CD14-positive monocyte (primary cell): Measurements from ENCODE around the gene ASTN2. TPM values are rescaled to one million over a fixed set of nuclear protein-coding genes. Genes with fewer than 3 reads are reported as not detected.

Source experiments
- DNase-seq, 3 donors: peaks; one replicate each; pipeline ENCODE4 v3.0.0-alpha.2; 2011 to 2022
- H2AFZ ChIP-seq: 2 replicates; pipeline ENCODE4 v1.6.0; 2012; ENCODE audit warnings: mild to moderate bottlenecking, low read depth, low read length, inconsistent platforms; ENCODE audit not compliant: insufficient read depth, poor library complexity, severe bottlenecking
- H3K27ac ChIP-seq, 2 donors: 1 replicate in 1 of 2; 2 replicates in 1 of 2; pipeline ENCODE4 v1.5.1; 2012 to 2013; ENCODE audit warnings: low read length in 2 of 2, control low read depth in 1 of 2, inconsistent platforms in 1 of 2, low read depth in 1 of 2, mild to moderate bottlenecking in 1 of 2
- H3K27me3 ChIP-seq, 2 donors: one replicate each; pipeline versions ENCODE4 v1.6.0 to v1.6.1; 2011 to 2013; ENCODE audit warnings: low read length in 2 of 2; ENCODE audit not compliant: control insufficient read depth in 2 of 2, insufficient read depth in 2 of 2
- H3K36me3 ChIP-seq, 2 donors: replicated peaks in 1 of 2; 1 replicate in 1 of 2; 2 replicates in 1 of 2; pipeline versions ENCODE4 v1.5.1 to v1.6.1; 2012 to 2013; ENCODE audit warnings: low read length in 2 of 2, control low read depth in 1 of 2, inconsistent platforms in 1 of 2, mild to moderate bottlenecking in 1 of 2; ENCODE audit not compliant: insufficient read depth in 2 of 2, control insufficient read depth in 1 of 2
- H3K4me1 ChIP-seq, 2 donors: 1 replicate in 1 of 2; 2 replicates in 1 of 2; pipeline versions ENCODE4 v1.5.1 to v1.6.1; 2012 to 2013; ENCODE audit warnings: low read length in 2 of 2, control low read depth in 1 of 2, inconsistent platforms in 1 of 2, mild to moderate bottlenecking in 1 of 2, moderate library complexity in 1 of 2; ENCODE audit not compliant: insufficient read depth in 2 of 2, control insufficient read depth in 1 of 2
- H3K4me2 ChIP-seq: replicated peaks from 2 replicates; pipeline ENCODE3; 2012; ENCODE audit warnings: low read length, moderate library complexity, mild to moderate bottlenecking; ENCODE audit not compliant: poor library complexity, severe bottlenecking; ENCODE audit errors: extremely low read depth
- H3K4me3 ChIP-seq, 3 experiments: fragments of 200-600 bp in 1 of 3; sonication (generic) in 1 of 3; replicated peaks in 1 of 3; 1 replicate in 2 of 3; 2 replicates in 1 of 3; pipeline ENCODE4 v1.5.1; 2011 to 2013; ENCODE audit warnings: low read length in 3 of 3, mild to moderate bottlenecking in 3 of 3, control low read depth in 2 of 3, low read depth in 2 of 3, inconsistent platforms in 1 of 3, moderate library complexity in 1 of 3
- H3K79me2 ChIP-seq: 2 replicates; pipeline ENCODE4 v1.6.0; 2012; ENCODE audit warnings: mild to moderate bottlenecking, control low read depth, inconsistent platforms, low read length, moderate library complexity; ENCODE audit not compliant: insufficient read depth
- H3K9ac ChIP-seq: 2 replicates; pipeline ENCODE4 v1.6.0; 2017; ENCODE audit warnings: low read length, mild to moderate bottlenecking; ENCODE audit not compliant: insufficient read depth, poor library complexity, severe bottlenecking
- H3K9me3 ChIP-seq, 2 donors: replicated peaks in 1 of 2; 1 replicate in 1 of 2; 2 replicates in 1 of 2; pipeline versions ENCODE4 v1.5.1 to v1.6.1; 2012 to 2013; ENCODE audit warnings: low read length in 2 of 2, control low read depth in 1 of 2; ENCODE audit not compliant: control insufficient read depth in 1 of 2, insufficient read depth in 1 of 2
- H4K20me1 ChIP-seq: 2 replicates; pipeline ENCODE4 v1.6.0; 2012; ENCODE audit warnings: mild to moderate bottlenecking, low read length, control low read depth, moderate library complexity; ENCODE audit not compliant: insufficient read depth
- H3K27ac Mint-ChIP-seq, 7 donors: one replicate each; pipeline ENCODE4 v1.8.0; 2020; ENCODE audit warnings: mild to moderate bottlenecking in 7 of 7, mixed read lengths in 7 of 7, moderate library complexity in 6 of 7, inconsistent platforms in 2 of 7
- H3K27me3 Mint-ChIP-seq, 3 donors: one replicate each; pipeline ENCODE4 v1.8.0; 2021 to 2022; ENCODE audit warnings: low read depth in 3 of 3, mild to moderate bottlenecking in 3 of 3, mixed read lengths in 3 of 3, moderate library complexity in 3 of 3, inconsistent platforms in 1 of 3
- H3K36me3 Mint-ChIP-seq, 2 donors: one replicate each; pipeline ENCODE4 v1.8.0; 2020; ENCODE audit warnings: mixed read lengths in 2 of 2, inconsistent platforms in 1 of 2, mild to moderate bottlenecking in 1 of 2
- H3K4me1 Mint-ChIP-seq: one replicate; pipeline ENCODE4 v1.8.0; 2020; ENCODE audit warnings: mild to moderate bottlenecking, mixed read lengths
- H3K4me3 Mint-ChIP-seq, 2 donors: one replicate each; pipeline ENCODE4 v1.8.0; 2020; ENCODE audit warnings: mild to moderate bottlenecking in 2 of 2, mixed read lengths in 2 of 2, moderate library complexity in 1 of 2
- H3K9me3 Mint-ChIP-seq, 7 donors: one replicate each; pipeline ENCODE4 v1.8.0; 2020 to 2022; ENCODE audit warnings: mixed read lengths in 7 of 7, mild to moderate bottlenecking in 6 of 7, moderate library complexity in 6 of 7, inconsistent platforms in 2 of 7
- WGBS: methylation state at CpG from one replicate; pipeline ENCODE4 v1.1.5; 2013; ENCODE audit warnings: missing lambda C conversion rate; ENCODE audit not compliant: insufficient coverage; 5-methylcytosine and 5-hydroxymethylcytosine counted together
- intact Hi-C, 2 donors: fragments of 100-400 bp; cut with micrococcal nuclease; formaldehyde crosslinking; loops; one replicate each; pipeline versions ENCODE4 v1.15.0 to v1.15.1; 2023
- polyA plus RNA-seq, 3 donors: library from polyadenylated mRNA; depleted of rRNA in 1 of 3; unstranded in 2 of 3; stranded (reverse) in 1 of 3; fragments of 300-500 nt in 2 of 3; fragments of >200 nt in 1 of 3; fragmentation: Illumina TruSeq in 2 of 3; gene quantifications; 1 replicate in 2 of 3; 2 replicates in 1 of 3; pipeline ENCODE4 v1.2.3, GENCODE V29; 2012 to 2021
- TF ChIP-seq, protein P1 (sequence below): fragments of 200-600 bp; IDR thresholded peaks from one replicate; pipeline ENCODE4 v1.8.0; 2022; ENCODE audit warnings: antibody characterized with exemption, mild to moderate bottlenecking

ASTN2 gene
- polyA plus RNA-seq, 3 donors: not detected

GRCh38 chr9:117044241-117044640 lies 370.6 kb downstream of the ASTN2 start:
- Histone ChIP-seq H2AFZ (no peak overlapping the region), H3K9me3 (no peaks in the 10 kb centered on the region), H3K4me3 (no peak overlapping the region), H3K79me2 (no peaks in the 10 kb centered on the region), H3K27ac (no peak overlapping the region), H3K36me3 (no peaks in the 10 kb centered on the region), H3K27me3 (no peaks in the 10 kb centered on the region), H4K20me1 (no peaks in the 10 kb centered on the region), H3K9ac (no peak overlapping the region), H3K4me1 (no peaks in the 10 kb centered on the region), H3K4me2 (no peak overlapping the region)
- H3K27ac Mint-ChIP-seq: no peak overlapping the region
- H3K9me3 Mint-ChIP-seq: peaks cover 0 to 5% (median 0%) of the 10 kb centered on the region in 7 donors
- TF ChIP-seq, protein P1, sequence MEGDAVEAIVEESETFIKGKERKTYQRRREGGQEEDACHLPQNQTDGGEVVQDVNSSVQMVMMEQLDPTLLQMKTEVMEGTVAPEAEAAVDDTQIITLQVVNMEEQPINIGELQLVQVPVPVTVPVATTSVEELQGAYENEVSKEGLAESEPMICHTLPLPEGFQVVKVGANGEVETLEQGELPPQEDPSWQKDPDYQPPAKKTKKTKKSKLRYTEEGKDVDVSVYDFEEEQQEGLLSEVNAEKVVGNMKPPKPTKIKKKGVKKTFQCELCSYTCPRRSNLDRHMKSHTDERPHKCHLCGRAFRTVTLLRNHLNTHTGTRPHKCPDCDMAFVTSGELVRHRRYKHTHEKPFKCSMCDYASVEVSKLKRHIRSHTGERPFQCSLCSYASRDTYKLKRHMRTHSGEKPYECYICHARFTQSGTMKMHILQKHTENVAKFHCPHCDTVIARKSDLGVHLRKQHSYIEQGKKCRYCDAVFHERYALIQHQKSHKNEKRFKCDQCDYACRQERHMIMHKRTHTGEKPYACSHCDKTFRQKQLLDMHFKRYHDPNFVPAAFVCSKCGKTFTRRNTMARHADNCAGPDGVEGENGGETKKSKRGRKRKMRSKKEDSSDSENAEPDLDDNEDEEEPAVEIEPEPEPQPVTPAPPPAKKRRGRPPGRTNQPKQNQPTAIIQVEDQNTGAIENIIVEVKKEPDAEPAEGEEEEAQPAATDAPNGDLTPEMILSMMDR: no peak
- no peaks in the 10 kb centered on the region for H3K4me1 Mint-ChIP-seq
- no peaks in the 10 kb centered on the region for H3K36me3 Mint-ChIP-seq
- no peak overlapping the region for H3K4me3 Mint-ChIP-seq
- 81% methylated on average over 4 of the region's 4 CpGs for WGBS
- intact Hi-C loops: no loop called here
- peaks cover 0 to 5% (median 3%) of the 10 kb centered on the region in 3 donors for H3K27me3 Mint-ChIP-seq
- peak in 1 of 3 donors; percentile 3 for DNase-seq

DNA sequence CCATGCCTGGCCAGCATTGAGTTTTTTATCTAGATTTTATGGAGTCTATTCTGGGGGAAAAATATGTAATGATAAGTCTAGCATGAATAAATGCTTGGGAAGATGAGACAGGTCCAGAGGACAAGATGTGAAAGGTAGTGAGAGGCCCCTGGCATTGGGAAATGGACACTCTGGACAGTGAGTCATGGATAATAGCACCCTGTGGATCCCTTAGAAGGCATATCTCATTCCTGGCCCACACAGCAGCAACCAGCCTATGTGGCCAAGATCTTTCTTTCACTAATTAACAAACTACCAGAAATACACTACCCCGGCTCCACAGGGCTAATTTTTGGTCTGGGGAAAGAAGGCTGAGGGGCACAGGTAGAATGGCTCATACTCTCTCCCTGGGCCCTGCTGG lies 371.7 kb downstream of the ASTN2 start:
- Mint-ChIP-seq H3K27me3 (peaks cover 0 to 5% (median 3%) of the 10 kb centered on the region in 3 donors), H3K4me1 (no peaks in the 10 kb centered on the region), H3K4me3 (no peak overlapping the region), H3K27ac (no peak overlapping the region), H3K36me3 (no peaks in the 10 kb centered on the region), H3K9me3 (peaks cover 0 to 5% (median 0%) of the 10 kb centered on the region in 7 donors)
- intact Hi-C loops: no loop called here
- Histone ChIP-seq H3K9ac (no peak overlapping the region), H3K36me3 (no peaks in the 10 kb centered on the region), H3K79me2 (no peaks in the 10 kb centered on the region), H3K27me3 (no peaks in the 10 kb centered on the region), H3K4me3 (no peak overlapping the region), H3K4me1 (no peaks in the 10 kb centered on the region), H3K4me2 (no peak overlapping the region), H3K27ac (no peak overlapping the region), H4K20me1 (no peaks in the 10 kb centered on the region), H3K9me3 (no peaks in the 10 kb centered on the region), H2AFZ (no peak overlapping the region)
- no peak for DNase-seq
- TF ChIP-seq, protein P1: no peak
- no CpG with 5 or more reads among the region's 1 CpG for WGBS
